Keratinocyte (primary cell): ENCODE data around the gene PRM1. TPM values are rescaled to one million over a fixed set of nuclear protein-coding genes. Genes with fewer than 3 reads are reported as not detected.

Experiments
- DNase-seq: peaks from one replicate; pipeline ENCODE4 v3.0.0-alpha.2; 2011; ENCODE audit warnings: low read depth, missing footprints, low spot score
- FAIRE-seq: peaks from 2 replicates; lab custom pipeline; 2011; peaks lifted over from hg19 to GRCh38; lab: Jason Lieb, UNC
- H2AFZ ChIP-seq: 2 replicates; pipeline ENCODE4 v1.6.0; 2012; ENCODE audit warnings: low read length, control low read depth, inconsistent platforms; ENCODE audit not compliant: control insufficient read depth
- H3K27ac ChIP-seq: 2 replicates; pipeline ENCODE4 v1.5.1; 2011; ENCODE audit warnings: low read length; ENCODE audit not compliant: control insufficient read depth, insufficient read depth
- H3K27me3 ChIP-seq: 3 replicates; pipeline ENCODE4 v1.6.0; 2011; ENCODE audit warnings: low read length; ENCODE audit not compliant: control insufficient read depth, insufficient read depth; ENCODE audit errors: extremely low read depth
- H3K36me3 ChIP-seq, 2 experiments: 2 replicates in 1 of 2; 3 replicates in 1 of 2; pipeline ENCODE4 v1.5.1; 2011; ENCODE audit warnings: low read length in 2 of 2, mild to moderate bottlenecking in 1 of 2; ENCODE audit not compliant: control insufficient read depth in 2 of 2, insufficient read depth in 2 of 2; ENCODE audit errors: extremely low read depth in 1 of 2
- H3K4me1 ChIP-seq: 3 replicates; pipeline ENCODE4 v1.5.1; 2011; ENCODE audit warnings: low read length; ENCODE audit not compliant: control insufficient read depth, insufficient read depth; ENCODE audit errors: extremely low read depth
- H3K4me2 ChIP-seq: 3 replicates; pipeline ENCODE4 v1.6.0; 2011; ENCODE audit warnings: low read depth, low read length; ENCODE audit not compliant: control insufficient read depth, insufficient read depth; ENCODE audit errors: extremely low read depth
- H3K4me3 ChIP-seq, 3 experiments: fragments of 200-600 bp in 1 of 3; sonication (generic) in 1 of 3; 2 replicates in 2 of 3; 3 replicates in 1 of 3; pipeline ENCODE4 v1.5.1; 2011 to 2016; ENCODE audit warnings: low read length in 3 of 3, mild to moderate bottlenecking in 3 of 3, control low read depth in 2 of 3, inconsistent platforms in 1 of 3, low read depth in 1 of 3, mixed read lengths in 1 of 3, mixed run types in 1 of 3, moderate library complexity in 1 of 3; ENCODE audit not compliant: control insufficient read depth in 2 of 3, insufficient read depth in 2 of 3; ENCODE audit errors: extremely low read depth in 1 of 3
- H3K79me2 ChIP-seq: 2 replicates; pipeline ENCODE4 v1.6.0; 2012; ENCODE audit warnings: low read length; ENCODE audit not compliant: control insufficient read depth, insufficient read depth
- H3K9ac ChIP-seq: 3 replicates; pipeline ENCODE4 v1.6.0; 2011; ENCODE audit warnings: low read length; ENCODE audit not compliant: control insufficient read depth, insufficient read depth; ENCODE audit errors: extremely low read depth
- H3K9me1 ChIP-seq: 3 replicates; pipeline ENCODE4 v1.6.0; 2011; ENCODE audit warnings: low read length; ENCODE audit not compliant: control insufficient read depth, insufficient read depth; ENCODE audit errors: extremely low read depth
- H3K9me3 ChIP-seq: 2 replicates; pipeline ENCODE4 v1.5.1; 2012; ENCODE audit warnings: low read depth, low read length; ENCODE audit not compliant: control insufficient read depth
- H4K20me1 ChIP-seq: 3 replicates; pipeline ENCODE4 v1.6.0; 2011; ENCODE audit warnings: low read length; ENCODE audit not compliant: control insufficient read depth, insufficient read depth; ENCODE audit errors: extremely low read depth
- EZH2 ChIP-seq: IDR thresholded peaks from one replicate; pipeline ENCODE4 v1.6.1; 2012; ENCODE audit warnings: inconsistent platforms, mild to moderate bottlenecking, low read length, moderate library complexity
- dilution Hi-C: fragments of 300-500 bp; cut with MboI; formaldehyde crosslinking; loops from one replicate; pipeline ENCODE4 v1.7.0; 2020; ENCODE audit warnings: low sequenced_read_pairs; ENCODE audit not compliant: extremely low pct_ligation_motif_present
- polyA plus RNA-seq, 5 experiments: library from polyadenylated mRNA; depleted of rRNA in 3 of 5; stranded (reverse) in 3 of 5; stranded (forward) in 1 of 5; unstranded in 1 of 5; fragments of >200 nt; gene quantifications; 1 replicate in 1 of 5; 2 replicates in 3 of 5; 3 replicates in 1 of 5; pipeline versions ENCODE4 v1.2.1 to v1.2.3, GENCODE V29; 2011 to 2012; ENCODE audit warnings: missing spikeins in 2 of 5, low read depth in 1 of 5, low replicate concordance in 1 of 5
- TF ChIP-seq, protein P1 (sequence below), 3 experiments: IDR thresholded peaks in 1 of 3; conservative IDR thresholded peaks in 1 of 3; optimal IDR thresholded peaks in 1 of 3; 2 replicates in 2 of 3; 3 replicates in 1 of 3; pipeline versions ENCODE3 to v1.5.1; 2011; ENCODE audit warnings: low read length in 3 of 3, mild to moderate bottlenecking in 3 of 3, moderate library complexity in 2 of 3, control low read depth in 1 of 3, inconsistent platforms in 1 of 3; ENCODE audit not compliant: insufficient read depth in 2 of 3; ENCODE audit errors: extremely low read depth in 1 of 3

Gene PRM1
- polyA plus RNA-seq, 1 donor (not counting 4 experiments of a cell fraction or from before 2014, with no cell fraction given) = not detected

DNA sequence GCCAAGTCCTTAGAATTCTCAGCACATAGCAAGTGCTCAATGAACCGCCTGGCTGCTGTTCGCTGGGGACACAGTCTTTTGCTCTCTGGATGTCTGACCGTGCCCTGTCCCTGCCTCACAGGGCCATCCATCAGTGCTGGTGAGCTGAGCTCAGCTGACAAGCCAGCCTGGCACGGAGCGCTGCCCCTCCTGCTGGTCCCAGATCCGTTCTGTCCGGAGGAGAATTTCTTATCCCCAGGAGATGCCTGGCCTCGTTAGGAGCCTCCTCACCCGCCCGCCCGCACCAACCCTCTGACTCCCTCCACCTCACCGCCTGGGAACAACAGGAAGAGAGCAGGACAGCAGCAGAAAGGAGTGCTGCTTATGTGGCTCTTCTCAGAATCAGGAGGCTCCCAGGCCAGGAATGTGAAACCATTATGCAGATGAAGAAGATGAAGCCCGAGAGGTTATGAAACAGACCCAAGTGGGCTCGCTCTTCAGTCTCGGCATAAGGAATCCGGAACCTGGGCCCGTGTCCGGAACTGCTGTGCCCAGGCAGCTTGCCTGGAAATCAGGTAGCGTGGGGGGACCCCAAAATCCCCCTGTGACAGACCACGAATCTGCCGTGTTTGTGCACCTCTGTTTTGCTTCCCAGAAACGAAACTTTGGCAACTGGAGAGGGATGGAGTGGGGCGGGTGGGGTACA lies 35.3 kb upstream of the PRM1 start:
- TF ChIP-seq EZH2 = no peak
- TF ChIP-seq, protein P1, sequence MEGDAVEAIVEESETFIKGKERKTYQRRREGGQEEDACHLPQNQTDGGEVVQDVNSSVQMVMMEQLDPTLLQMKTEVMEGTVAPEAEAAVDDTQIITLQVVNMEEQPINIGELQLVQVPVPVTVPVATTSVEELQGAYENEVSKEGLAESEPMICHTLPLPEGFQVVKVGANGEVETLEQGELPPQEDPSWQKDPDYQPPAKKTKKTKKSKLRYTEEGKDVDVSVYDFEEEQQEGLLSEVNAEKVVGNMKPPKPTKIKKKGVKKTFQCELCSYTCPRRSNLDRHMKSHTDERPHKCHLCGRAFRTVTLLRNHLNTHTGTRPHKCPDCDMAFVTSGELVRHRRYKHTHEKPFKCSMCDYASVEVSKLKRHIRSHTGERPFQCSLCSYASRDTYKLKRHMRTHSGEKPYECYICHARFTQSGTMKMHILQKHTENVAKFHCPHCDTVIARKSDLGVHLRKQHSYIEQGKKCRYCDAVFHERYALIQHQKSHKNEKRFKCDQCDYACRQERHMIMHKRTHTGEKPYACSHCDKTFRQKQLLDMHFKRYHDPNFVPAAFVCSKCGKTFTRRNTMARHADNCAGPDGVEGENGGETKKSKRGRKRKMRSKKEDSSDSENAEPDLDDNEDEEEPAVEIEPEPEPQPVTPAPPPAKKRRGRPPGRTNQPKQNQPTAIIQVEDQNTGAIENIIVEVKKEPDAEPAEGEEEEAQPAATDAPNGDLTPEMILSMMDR (optimal IDR thresholded peaks at IDR 0.05 in 1 of 3, IDR thresholded peaks at IDR 0.05 in 1 of 3, conservative IDR thresholded peaks at IDR 0.05 in 1 of 3; ENCODE audit: extremely low read depth in 1 of 3, insufficient read depth in 2 of 3, low read length in 3 of 3) = no peak
- FAIRE-seq (no peak), DNase-seq (no peak)
- Histone ChIP-seq H3K9me1 (no peaks in the 10 kb centered on the region), H3K27me3 (no peaks in the 10 kb centered on the region), H3K36me3 (no peaks in the 10 kb centered on the region), H3K27ac (no peak overlapping the region), H4K20me1 (no peaks in the 10 kb centered on the region), H3K4me3 (no peak overlapping the region), H2AFZ (no peak overlapping the region), H3K4me1 (peaks cover 8% of the 10 kb centered on the region), H3K9me3 (no peaks in the 10 kb centered on the region), H3K4me2 (no peak overlapping the region), H3K79me2 (no peaks in the 10 kb centered on the region), H3K9ac (no peak overlapping the region)
- dilution Hi-C loops = no loop called here

DNA sequence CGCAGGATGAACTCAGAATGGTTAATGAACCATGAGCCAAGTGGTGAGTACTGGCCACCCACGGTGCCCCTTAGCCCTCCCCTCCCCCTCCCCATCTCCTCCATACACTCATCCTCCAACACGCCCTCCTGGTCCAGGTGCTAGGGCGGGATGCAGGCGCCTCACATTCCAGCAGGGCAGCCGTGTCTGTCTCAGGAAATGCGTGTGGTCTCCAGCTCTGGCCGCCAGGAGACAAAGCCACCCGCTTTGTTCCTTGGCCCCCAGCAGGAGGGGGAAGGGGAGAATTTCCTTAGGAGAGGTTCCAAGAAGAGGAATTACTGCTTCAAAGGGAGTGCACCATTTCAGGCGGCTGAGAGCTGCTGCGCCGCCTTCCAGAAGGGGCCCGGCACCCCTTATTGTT lies 34.4 kb upstream of the PRM1 start:
- Histone ChIP-seq H4K20me1 (no peaks in the 10 kb centered on the region), H3K9me3 (no peaks in the 10 kb centered on the region), H3K79me2 (no peaks in the 10 kb centered on the region), H3K9me1 (no peaks in the 10 kb centered on the region), H3K9ac (no peak overlapping the region), H3K4me1 (peaks cover 8% of the 10 kb centered on the region), H3K27me3 (no peaks in the 10 kb centered on the region), H3K36me3 (no peaks in the 10 kb centered on the region), H3K4me2 (no peak overlapping the region), H3K4me3 (no peak overlapping the region), H3K27ac (no peak overlapping the region), H2AFZ (no peak overlapping the region)
- TF ChIP-seq EZH2 = no peak
- TF ChIP-seq, protein P1 (optimal IDR thresholded peaks at IDR 0.05 in 1 of 3, IDR thresholded peaks at IDR 0.05 in 1 of 3, conservative IDR thresholded peaks at IDR 0.05 in 1 of 3; ENCODE audit: extremely low read depth in 1 of 3, insufficient read depth in 2 of 3, low read length in 3 of 3) = no peak
- DNase-seq (no peak), FAIRE-seq (no peak)
- dilution Hi-C loops = no loop called here
